Right lobe of liver (tissue), 4 donors: ENCODE measurements around the gene PNLIPRP2.

ENCODE experiments used
- POLR2A ChIP-seq: fragments of 450-650 bp; IDR thresholded peaks from one replicate; pipeline ENCODE4 v1.6.1; 2017; ENCODE audit warnings: antibody characterized with exemption, mild to moderate bottlenecking
- TF ChIP-seq, protein P1 (sequence below), 4 donors: fragments of 200-600 bp in 3 of 4; fragments of 450-650 bp in 1 of 4; IDR thresholded peaks; one replicate each; pipeline versions ENCODE4 v1.5.1 to v1.8.0; 2016 to 2022; ENCODE audit warnings: antibody characterized with exemption in 4 of 4, mild to moderate bottlenecking in 2 of 4
- donor health status: DM: no; HTN: no; CAD: no.
- donor health status: DM: no; HTN: no; CAD: no.
- donor health status: DM: no; HTN: yes; CAD: no.

DNA sequence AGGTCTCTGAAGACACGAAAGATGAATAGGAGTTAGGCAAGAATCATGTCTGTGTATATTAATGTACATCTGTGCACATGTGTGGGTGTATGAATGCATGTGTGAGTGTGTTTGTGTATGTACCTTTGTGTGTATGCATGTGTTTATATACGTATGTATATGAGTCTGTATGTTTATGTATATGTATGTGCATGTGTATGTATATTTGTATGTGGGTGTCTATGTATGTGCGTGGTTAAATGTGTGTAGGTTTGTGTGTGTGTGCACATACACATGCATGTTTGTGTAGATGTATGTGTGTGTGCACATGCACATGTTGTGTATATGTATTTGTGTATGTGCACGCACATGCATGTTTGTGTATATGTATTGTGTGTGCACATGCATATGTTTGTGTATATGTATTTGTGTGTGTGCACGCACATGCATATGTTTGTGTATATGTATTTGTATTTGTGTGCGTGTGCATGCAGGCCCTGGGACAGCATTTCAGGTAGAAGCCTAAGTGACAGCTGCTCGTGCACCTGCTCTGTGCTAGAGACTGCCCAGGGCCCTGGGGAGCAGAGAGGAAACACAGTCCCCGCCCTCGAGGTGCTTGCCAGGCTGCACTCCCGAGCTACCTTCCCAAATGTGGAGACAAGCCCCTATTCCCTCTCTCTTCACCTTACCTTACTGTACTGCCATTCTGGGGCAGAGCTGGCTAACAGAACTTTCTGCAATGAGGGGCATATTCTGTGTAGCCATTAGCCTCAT is 17.9 kb upstream of the PNLIPRP2 start:
- TF ChIP-seq, protein P1, sequence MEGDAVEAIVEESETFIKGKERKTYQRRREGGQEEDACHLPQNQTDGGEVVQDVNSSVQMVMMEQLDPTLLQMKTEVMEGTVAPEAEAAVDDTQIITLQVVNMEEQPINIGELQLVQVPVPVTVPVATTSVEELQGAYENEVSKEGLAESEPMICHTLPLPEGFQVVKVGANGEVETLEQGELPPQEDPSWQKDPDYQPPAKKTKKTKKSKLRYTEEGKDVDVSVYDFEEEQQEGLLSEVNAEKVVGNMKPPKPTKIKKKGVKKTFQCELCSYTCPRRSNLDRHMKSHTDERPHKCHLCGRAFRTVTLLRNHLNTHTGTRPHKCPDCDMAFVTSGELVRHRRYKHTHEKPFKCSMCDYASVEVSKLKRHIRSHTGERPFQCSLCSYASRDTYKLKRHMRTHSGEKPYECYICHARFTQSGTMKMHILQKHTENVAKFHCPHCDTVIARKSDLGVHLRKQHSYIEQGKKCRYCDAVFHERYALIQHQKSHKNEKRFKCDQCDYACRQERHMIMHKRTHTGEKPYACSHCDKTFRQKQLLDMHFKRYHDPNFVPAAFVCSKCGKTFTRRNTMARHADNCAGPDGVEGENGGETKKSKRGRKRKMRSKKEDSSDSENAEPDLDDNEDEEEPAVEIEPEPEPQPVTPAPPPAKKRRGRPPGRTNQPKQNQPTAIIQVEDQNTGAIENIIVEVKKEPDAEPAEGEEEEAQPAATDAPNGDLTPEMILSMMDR (IDR thresholded peaks at IDR 0.05), result no peak
- no peak for TF ChIP-seq POLR2A
